Stimulated activated CD8-positive, alpha-beta memory T cell treated with anti-CD3 and anti-CD28 coated beads, Interleukin-7, amount 100 ng/mL, for 24 hours (primary cell): ENCODE measurements around the gene BNIP3.
"Not testable (repeated sequence)": the region's sequence is repeated elsewhere in the genome, so short reads cannot be mapped to it uniquely, and the experiment has no call there.

Experiments
- DNase-seq: peaks from one replicate; pipeline ENCODE4 v3.0.0-alpha.2; 2020; ENCODE audit warnings: low read depth

BNIP3 gene

DNA sequence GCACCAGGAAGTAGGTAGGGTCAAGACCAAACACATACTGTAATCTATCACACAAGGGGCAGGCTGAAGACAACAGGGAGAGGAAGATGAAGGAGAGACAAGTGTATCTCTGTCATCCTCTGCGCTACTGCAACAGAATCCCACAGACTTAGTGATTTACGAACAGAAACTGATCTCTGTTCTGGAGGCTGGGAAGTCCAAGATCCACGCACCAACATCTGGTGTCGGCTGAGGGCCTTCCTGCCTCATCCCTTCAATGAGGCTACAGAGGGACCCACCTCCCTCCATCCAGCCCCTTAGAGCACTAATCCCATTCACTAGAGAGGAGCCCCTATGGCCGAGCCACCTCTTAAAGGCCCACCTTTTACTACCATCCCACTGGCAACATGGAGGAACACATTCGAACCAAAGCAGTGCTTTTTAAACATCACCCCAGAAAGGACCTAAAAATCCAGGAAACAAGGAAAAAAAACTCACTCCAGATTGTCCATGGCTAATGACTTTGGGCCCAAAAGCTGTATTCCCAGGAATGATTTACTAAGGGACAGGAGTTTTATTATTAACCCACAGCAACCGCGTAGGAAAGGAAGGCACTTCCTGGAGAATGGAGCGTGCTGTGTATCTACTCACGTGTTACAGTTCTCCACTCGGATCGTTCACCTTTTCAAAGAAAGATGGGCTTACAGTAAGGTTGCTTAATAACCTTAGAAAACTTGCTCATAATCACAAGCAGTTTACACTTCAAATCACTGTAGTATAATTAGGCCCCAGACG lies 4.2 kb downstream of the BNIP3 start:
- DNase-seq, result no peak

DNA sequence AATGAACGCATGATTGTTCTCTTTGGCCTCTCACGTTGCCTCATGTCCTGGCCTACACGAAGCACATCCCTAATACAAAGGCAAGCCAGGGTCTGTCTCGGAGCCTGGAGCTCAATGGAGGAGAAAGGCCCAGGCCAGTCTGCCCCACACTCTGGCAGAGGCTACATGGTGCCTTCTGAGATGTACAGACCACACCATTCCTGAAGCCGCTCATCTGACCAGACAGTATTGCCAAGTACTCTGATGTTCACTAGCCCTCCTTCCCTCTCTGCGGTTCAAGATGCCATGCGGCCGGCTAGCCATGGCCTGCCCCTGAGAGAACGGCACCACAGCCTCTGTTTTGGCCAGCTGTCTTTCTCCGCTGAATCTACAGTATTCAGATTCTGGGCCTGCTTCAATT lies 5.9 kb downstream of the BNIP3 start:
- DNase-seq, result no peak

DNA sequence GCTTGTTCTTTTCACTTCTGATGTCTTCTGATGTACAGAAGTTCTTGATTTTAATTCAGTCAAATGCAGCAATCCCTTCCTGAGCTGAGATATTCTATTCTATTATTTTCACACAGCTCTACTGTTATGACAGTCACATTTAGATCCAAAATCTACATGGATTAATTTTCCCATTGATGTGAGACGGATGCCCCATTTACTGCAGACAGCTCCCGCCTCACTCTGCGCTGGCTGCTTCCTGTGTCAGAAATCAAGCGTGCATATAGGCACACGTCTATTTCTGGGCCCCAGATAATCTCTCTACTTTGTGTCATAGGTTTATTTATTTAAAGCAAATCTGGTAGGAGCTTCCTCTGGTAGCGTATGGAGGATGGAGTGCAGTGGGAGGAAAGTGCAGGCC lies 6.7 kb downstream of the BNIP3 start:
- DNase-seq, result no peak

- DNase-seq, result no peak
Measured at GRCh38 chr10:131974034-131974817, 7.5 kb downstream of the BNIP3 start.

DNA sequence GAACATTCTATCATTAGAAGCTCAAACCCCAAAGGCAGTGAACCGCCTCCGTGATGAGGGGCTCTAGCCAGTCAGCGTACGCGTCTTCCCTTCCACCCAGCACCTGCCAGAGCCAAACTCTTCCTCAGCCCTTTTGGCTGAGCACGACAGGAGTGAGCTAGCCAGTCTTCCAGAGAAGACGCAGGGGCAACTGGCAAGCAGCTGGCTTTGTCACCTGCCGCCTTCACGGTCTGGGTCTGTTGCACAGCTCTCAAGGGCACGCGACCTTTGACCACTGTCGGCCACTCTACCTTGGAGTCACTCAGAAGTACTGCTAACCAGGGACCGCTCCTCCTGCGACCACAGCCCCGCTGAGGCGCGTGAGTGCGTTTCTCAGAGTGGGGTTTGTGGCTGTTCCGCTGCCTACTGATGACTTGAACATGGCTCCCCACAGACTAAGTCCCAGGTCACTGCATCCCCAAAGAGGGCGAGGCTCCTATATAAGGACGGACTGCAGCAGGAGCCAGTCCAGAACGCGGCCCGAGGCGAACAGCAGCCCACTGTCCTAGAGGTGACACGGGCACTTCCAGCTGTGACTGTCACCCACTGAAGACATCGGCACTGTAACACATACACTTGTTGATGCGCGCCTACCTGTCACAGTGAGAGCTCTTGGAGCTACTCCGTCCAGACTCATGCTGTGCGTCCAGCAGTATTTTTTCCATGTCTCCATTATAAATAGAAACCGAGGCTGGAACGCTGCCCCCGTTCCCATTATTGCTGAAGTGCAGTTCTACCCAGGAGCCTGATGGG lies 8.4 kb downstream of the BNIP3 start:
- DNase-seq, result no peak

DNA sequence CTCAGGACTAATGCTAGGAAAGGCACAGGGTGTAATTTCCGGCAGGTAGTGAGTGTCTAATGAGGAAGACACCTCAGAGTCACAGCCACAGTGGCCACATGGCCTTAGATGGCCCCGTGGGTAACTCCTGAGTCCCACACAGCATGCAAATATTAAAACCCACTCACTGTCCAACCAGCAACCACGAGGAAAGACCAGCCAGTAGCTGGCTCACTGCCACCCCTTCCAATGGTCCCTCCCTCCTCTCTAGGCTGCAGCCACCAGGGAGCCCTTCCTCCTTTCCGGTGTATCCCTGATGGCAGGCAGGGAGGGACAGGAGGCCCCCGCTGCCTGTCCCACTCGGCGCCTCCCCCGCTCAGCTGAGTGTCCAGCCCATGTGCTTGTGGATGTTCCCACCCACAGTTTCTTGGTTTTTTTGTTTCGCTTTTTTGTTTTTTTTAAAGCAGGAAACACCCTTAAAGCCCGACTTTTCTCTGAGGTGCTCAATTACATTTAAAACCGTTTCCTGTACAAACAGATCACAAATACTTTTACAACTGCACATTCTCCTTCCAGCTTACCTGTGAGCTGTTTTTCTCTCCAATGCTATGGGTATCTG lies 9.2 kb downstream of the BNIP3 start:
- no peak for DNase-seq

- DNase-seq, result no peak
Measured at GRCh38 chr10:131971591-131971990, 10.1 kb downstream of the BNIP3 start.

- DNase-seq, result no peak
Measured at GRCh38 chr10:131970946-131971345, 10.8 kb downstream of the BNIP3 start.

GRCh38 chr10:131968949-131969348 lies 12.8 kb downstream of the BNIP3 start:
- no peak for DNase-seq

DNA sequence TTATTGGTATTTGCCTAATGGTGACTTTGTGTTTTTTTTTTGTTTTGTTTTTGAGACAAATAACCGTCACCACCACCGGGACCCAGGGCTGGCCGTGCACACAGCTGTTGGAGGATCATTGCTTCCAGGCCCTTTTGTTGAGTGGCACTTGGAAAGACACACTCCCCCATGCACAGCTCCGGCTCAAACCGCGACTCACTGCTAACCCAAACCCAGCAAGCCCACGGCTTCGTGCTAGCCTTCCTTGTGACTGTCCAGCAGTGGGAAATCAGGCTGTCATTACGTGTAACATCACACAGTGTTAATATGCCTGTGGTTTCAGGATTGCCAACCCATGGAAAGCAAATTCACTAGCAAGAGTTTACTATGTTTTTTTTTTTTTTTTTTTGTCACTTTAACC lies 17.4 kb downstream of the BNIP3 start:
- DNase-seq, result no peak

- DNase-seq, result no peak
Measured at GRCh38 chr10:131963811-131964210, 17.9 kb downstream of the BNIP3 start.

DNA sequence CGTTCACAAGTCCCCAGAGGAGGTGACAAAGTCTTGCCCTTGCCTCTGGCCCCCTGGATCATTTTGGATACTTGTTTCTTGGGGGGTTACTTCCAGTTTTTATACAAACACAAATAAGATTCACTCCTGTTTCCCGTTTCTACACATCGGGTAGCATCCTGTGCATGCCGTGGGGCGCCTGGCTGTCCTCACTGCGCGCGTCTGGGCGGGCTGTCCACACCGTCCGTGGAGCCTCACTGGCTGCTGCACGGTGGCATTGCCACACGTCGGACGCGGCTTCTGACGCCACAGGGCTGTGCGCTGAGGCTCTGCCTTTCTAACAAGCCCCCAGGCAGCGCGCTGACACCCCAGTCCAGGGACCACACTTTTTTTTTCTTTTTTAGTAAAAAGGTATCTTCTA lies 18.4 kb downstream of the BNIP3 start:
- no peak for DNase-seq

- no peak for DNase-seq
Measured at GRCh38 chr10:131961777-131962662, 19.7 kb downstream of the BNIP3 start.

- DNase-seq, result no peak
Measured at GRCh38 chr10:131961047-131961776, 20.5 kb downstream of the BNIP3 start.

DNA sequence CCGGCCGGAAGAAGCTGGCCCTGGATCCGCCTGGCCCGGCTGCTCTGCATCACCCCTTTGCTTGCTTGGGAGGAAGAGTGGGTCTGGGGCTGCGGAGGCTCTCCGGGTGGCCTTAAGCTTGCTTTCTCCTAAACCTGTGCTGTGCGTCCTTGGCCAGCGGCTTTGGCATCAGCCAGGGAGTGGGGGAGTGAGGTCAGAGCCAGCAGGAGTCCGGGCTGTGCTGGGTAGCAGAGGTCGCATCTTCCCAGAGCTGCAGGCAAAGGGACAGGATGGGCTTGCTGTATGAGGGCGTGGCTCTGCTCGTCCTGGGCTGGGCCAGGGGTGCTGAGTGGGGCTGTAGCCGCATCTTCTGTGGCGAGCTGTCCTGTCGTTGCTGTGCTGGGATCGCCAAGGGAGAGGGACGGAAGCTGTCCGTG lies 21.1 kb downstream of the BNIP3 start:
- DNase-seq, result no peak

- DNase-seq, result no peak
Measured at GRCh38 chr10:131959841-131960240, 21.9 kb downstream of the BNIP3 start.

DNA sequence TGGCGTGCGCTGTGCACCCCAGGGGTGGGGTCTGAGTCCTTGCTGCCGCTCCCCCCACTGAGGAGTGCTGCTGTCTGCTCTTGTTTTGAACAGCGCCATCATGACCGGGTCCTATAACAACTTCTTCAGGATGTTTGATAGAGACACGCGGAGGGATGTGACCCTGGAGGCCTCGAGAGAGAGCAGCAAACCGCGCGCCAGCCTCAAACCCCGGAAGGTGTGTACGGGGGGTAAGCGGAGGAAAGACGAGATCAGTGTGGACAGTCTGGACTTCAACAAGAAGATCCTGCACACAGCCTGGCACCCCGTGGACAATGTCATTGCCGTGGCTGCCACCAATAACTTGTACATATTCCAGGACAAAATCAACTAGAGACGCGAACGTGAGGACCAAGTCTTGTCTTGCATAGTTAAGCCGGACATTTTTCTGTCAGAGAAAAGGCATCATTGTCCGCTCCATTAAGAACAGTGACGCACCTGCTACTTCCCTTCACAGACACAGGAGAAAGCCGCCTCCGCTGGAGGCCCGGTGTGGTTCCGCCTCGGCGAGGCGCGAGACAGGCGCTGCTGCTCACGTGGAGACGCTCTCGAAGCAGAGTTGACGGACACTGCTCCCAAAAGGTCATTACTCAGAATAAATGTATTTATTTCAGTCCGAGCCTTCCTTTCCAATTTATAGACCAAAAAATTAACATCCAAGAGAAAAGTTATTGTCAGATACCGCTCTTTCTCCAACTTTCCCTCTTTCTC lies 26.0 kb downstream of the BNIP3 start:
- no peak for DNase-seq

GRCh38 chr10:131954356-131954965 lies 27.3 kb downstream of the BNIP3 start:
- no peak for DNase-seq

GRCh38 chr10:131949908-131950307 lies 31.8 kb downstream of the BNIP3 start:
- not testable (repeated sequence) for DNase-seq
